Measurements from ENCODE around the gene CPSF3. TPM values are rescaled to one million over a fixed set of nuclear protein-coding genes. Genes with fewer than 3 reads are reported as not detected.
"Not testable (repeated sequence)": the region's sequence is repeated elsewhere in the genome, so short reads cannot be mapped to it uniquely, and the experiment has no call there.

Gene CPSF3
- total RNA-seq, 2 experiments from 2014 or later, result 79.6 to 84.4 TPM

GRCh38 chr2:9391961-9392720 is 31.3 kb upstream of the CPSF3 start:
- ChIA-PET CTCF (interaction anchor here (0.7 kb wide), 1 partner anchor 11 kb away, joined by 3 read pairs; no protein-coding TSS in a partner anchor), POLR2A (no interaction called here)

GRCh38 chr2:9392898-9393765 is 30.3 kb upstream of the CPSF3 start:
- ChIA-PET POLR2A (no interaction called here), CTCF (no interaction called here)

DNA sequence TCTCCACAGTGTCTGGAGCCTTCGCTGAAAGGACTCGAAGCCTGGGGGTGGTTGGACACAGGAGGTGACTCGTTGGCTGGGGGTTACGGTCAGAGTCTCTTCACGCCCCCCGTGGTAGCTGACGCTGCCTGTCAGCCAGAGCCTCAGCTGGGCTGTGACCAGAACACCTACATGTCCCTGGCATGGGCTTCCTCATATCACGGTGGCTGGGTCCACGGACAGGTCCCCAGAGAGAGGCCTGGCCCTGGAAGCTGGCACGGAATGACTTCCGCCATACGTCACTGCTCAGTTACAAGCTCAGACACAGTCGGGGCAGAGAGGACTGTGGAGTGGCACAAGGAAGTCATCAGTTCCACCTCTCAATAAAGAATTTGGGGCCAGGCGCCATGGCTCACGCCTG is 28.6 kb upstream of the CPSF3 start:
- CTCF ChIA-PET, result no interaction called here
- POLR2A ChIA-PET, result no interaction called here

- ChIA-PET CTCF (no interaction called here), POLR2A (no interaction called here)
Measured at GRCh38 chr2:9397201-9397600, 26.3 kb upstream of the CPSF3 start.

DNA sequence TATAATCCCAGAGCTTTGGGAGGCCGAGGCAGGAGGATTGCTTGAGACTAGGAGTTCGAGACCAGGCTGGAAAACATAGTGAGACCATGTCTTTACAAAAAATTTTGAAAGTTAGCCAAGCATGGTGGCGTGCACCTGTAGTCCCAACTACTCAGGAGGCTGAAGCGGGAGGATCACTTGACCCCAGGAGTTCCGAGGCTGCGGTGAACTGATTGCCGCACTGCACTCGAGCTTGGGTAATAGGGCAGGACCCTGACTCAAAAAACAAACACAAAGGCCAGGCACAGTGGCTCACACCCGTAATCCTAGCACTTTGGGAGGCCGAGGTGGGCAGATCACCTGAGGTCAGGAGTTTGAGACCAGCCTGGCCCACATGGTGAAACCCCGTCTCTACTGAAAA is 25.2 kb upstream of the CPSF3 start:
- POLR2A ChIA-PET, CTCF ChIA-PET: not testable (repeated sequence)

- ChIA-PET CTCF (no interaction called here), POLR2A (no interaction called here)
Measured at GRCh38 chr2:9398881-9399780, 24.3 kb upstream of the CPSF3 start.

DNA sequence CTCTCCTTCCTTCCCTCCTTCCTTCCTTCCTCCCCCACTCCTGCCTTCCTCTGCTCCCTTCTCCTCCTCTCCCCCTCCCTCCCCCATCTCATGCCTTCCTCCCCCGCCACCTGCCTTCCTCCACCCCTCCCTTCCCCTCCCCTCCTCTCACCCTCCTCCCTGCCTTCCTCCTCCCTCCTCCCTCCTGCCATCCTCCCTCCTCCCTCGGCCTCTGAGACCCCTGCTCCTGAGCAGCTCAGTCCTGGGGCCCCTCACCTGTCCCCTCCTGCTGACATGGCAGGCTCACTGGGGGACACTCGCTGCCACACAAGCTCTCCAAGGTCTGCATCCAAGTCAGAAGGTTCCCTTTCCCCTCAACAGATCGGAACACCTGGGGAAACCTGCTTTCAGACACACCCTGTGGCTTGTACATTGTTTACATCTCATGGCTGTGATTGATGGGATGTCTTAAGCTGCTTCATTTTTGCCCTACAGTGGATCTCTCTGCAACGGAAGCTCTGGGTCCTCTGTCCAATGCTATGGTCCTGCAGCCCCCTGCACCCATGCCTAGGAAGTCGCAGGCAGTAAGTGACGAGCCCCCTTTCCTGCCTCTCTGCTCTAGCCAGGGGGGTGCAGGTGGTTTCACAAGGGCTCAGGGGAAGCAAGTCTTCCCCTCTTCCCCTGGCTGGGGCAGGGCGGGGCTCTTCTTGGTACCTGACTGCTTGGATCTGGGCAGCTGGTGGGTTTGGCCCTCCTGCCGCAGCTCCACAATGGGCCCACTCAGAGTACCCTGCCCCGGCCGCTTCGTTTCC is 23.0 kb upstream of the CPSF3 start:
- CTCF ChIA-PET, result no interaction called here
- POLR2A ChIA-PET, result interaction anchor here (0.5 kb wide), 1 partner anchor 51 kb away, joined by 3 read pairs; no protein-coding TSS in a partner anchor

DNA sequence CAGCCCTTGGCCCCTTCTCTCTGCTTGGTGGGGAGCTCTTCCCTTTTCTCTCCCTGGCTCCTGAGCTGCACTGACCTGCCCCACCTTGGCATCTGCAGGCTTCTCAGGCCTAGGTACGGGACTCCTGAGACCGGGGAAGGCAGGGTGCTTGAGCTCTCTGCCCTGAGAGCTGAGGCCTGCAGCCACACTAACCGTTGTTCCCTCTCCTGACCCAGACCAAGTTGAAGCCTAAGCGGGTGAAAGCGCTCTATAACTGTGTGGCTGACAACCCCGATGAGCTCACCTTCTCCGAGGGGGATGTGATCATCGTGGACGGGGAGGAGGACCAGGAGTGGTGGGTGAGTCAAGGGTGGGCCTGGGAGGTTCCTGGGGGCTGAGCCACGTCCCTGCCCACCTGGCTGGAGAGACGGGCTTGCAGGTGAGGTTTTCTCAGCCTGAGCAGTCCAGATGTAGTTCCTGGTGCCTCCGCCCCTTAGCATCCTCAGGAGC is 22.4 kb upstream of the CPSF3 start:
- ChIA-PET POLR2A (interaction anchor here (0.5 kb wide), 1 partner anchor 51 kb away, joined by 3 read pairs; no protein-coding TSS in a partner anchor), CTCF (no interaction called here)

DNA sequence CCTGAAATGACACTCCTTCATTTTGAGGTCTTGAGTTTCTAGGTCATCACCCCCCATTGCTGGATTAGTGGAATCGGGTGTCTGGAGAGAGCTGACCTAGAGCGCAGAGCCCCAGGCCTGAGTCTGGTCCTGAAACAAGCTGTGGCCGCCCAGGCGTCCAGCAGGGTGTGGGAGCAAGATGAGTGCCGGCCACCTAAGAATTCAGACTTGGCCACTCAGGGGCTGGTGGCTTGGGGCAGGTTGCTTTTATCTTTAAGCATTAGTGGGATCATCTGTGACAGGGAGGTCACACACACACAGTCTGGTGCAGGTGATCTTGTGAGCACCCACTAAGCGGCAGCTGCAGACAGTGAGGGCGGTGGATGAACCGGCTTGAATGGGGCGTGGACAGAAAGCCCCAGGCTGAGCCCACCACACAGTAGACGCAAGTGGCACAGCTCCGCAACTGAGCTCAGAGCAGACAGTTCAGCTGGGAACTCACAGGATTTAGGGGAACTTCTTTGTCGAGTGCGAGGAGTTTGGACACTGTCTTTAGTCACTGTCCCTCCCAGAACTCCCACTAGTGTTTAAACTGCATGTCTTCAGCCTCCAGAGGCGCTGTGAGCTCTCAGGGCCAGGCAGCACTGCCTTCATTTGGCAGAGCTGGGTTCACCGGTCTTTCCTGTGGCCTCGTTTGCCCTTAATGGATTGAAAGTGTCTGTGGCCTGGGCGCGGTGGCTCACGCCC is 21.6 kb upstream of the CPSF3 start:
- POLR2A ChIA-PET, result no interaction called here
- CTCF ChIA-PET, result no interaction called here

GRCh38 chr2:9403924-9404323 is 19.5 kb upstream of the CPSF3 start:
- POLR2A ChIA-PET, result no interaction called here
- CTCF ChIA-PET, result no interaction called here

GRCh38 chr2:9404451-9404850 is 19.0 kb upstream of the CPSF3 start:
- POLR2A ChIA-PET, result no interaction called here
- CTCF ChIA-PET, result no interaction called here

DNA sequence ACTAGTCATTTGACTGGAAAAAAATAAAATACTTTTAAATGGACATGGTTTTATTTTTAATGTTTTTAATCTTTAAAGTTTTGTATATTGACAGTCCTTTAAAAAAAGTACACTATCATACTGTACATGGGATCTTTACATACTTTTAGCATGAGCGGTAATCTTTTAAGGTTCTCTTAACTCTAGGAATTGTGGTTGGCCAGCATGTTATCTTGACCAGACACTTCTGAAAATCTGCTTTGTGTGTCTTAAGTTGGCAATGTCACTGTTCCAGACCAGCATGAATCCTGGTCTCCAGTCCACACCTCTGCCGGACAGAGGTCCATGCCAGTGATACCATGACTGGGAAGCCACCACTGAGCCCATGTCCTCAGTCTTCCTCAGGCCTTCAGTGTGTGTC is 17.8 kb upstream of the CPSF3 start:
- ChIA-PET POLR2A (no interaction called here), CTCF (no interaction called here)

DNA sequence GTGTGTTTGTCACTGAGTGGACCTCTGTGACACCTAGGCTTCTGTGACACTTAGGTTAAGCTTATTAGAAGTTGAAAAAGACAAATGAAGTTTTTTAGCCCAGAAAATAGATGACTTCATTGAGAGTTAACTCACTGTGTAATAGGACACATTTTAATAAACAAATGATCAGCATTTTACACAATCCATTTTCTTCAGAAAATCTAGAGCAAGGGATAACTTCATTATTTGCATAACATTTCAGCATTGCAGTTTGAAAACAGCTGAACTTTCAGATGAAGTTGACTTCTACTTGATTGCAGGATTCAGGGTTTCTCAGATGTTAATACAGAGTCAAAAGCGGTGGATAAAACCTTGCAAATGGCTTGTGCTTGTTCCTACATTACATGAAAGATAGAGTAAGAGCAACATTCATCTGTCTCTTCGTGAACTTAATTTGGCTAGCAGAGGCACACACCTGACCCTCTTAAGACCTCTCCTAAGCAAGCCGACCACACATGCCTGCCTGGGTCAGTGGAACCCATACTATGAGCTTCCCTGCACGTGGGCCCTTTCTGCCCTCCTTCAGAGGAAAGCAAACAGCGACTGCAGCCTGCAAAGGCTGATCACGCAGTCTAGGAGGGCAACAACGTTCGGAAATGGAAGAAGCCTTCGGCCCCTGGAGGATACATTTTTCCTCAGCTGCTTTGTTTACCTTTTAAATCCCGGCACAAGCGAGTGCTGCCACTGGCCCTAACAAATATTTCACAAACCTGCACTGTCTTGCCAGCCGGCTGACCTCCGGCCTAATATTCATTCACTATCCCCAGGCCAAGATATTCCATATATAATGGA is 16.7 kb upstream of the CPSF3 start:
- ChIA-PET POLR2A (no interaction called here), CTCF (interaction anchor here (1.2 kb wide), 1 partner anchor 267 kb away, joined by 3 read pairs; no protein-coding TSS in a partner anchor)

DNA sequence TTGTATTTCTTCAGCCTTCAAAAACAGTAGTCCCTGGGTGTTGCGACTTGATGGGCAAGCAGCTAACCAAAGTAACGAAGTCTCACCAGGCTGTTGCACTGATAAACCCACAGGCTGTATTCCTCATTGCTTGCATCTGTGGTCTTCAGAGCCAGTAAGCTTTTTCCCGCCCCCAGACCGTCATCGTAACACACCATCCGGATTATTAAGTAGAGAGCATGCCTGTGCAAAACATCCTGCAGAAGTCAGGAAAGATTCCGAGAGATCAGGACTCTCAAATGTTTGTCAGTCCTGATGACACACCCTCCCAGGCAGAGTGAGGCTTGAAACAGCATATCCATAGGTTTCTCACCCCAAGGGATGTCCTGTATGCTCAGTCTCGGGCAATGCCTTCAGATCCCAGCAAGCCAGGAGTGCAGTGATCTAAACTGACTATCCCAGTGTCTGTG is 16.1 kb upstream of the CPSF3 start:
- CTCF ChIA-PET, result no interaction called here

GRCh38 chr2:9408641-9409151 is 14.8 kb upstream of the CPSF3 start:
- POLR2A ChIA-PET, result no interaction called here

More for the DNA sequence above, 16.1 kb upstream of the CPSF3 start:
- POLR2A ChIA-PET, result no interaction called here

DNA sequence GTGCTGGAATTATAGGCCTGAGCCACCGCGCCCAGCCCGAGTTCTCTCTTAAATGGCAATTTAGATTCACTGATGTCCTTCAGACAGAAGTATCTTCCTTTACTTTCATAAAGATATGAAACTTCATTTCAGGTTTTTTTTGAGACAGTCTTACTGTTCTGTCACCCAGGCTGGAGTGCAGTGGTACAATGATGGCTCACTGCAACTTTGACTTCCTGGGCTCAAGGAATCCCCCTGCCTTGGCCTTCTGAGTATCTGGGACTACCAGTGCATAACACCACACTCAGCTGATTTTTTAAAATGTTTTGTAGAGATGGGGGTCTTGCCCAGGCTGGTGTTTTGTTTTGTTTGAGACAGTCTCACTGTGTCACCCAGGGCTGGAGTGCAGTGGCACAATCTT is 13.3 kb upstream of the CPSF3 start:
- ChIA-PET CTCF (no interaction called here), POLR2A (no interaction called here)

More at GRCh38 chr2:9408641-9409151, 14.8 kb upstream of the CPSF3 start:
- CTCF ChIA-PET, result no interaction called here

- CTCF ChIA-PET, result interaction anchor here (0.6 kb wide), 1 partner anchor 697 kb away, joined by 3 read pairs; no protein-coding TSS in a partner anchor
- POLR2A ChIA-PET, result interaction anchor here (0.9 kb wide), 1 partner anchor 10 kb away, joined by 3 read pairs; no protein-coding TSS in a partner anchor
Measured at GRCh38 chr2:9412781-9413180, 10.7 kb upstream of the CPSF3 start.

Data from activated CD8-positive, alpha-beta memory T cell treated with anti-CD3 and anti-CD28 coated beads for 36 hours (primary cell).